ENCODE data around the gene GCLC. TPM values are rescaled to one million over a fixed set of nuclear protein-coding genes. Genes with fewer than 3 reads are reported as not detected.
A peak's percentile ranks its signal among the peaks of the same experiment; 100 is the strongest.

GCLC gene
- 37.0 TPM for total RNA-seq
- long read RNA-seq, transcript GCLC-215 (16 exons, 3,785 nt), result major isoform, 8 of 18 reads
- long read RNA-seq, partial matches to known transcripts, result 3 of 18 reads
- long read RNA-seq, other reads (novel, unspliced or antisense), result 4 of 18 reads

- DNase-seq, result peak; percentile 95
- H3K4me1 ChIP-seq, result peaks cover 38% of the 10 kb centered on the region
- no peaks in the 10 kb centered on the region for H3K36me3 ChIP-seq
- no peaks in the 10 kb centered on the region for H3K9me3 ChIP-seq
- H3K27ac ChIP-seq, result peak within 1 kb of the TSS; percentile 92
- intact Hi-C loops (cut with DNase I), result loop anchor here (10.0 kb wide), 1 partner anchor 110 kb away; no protein-coding TSS in a partner anchor
- peak within 1 kb of the TSS; percentile 68 for H3K4me3 ChIP-seq
- peak; percentile 82 to 88 for ATAC-seq
- H3K27me3 ChIP-seq (ENCODE audit: low read depth), result no peaks in the 10 kb centered on the region
- TF ChIP-seq CTCF (IDR thresholded peaks at IDR 0.05), result peak; percentile 64
These were observed at the start of gene GCLC for GRCh38 chr6:53544470-53545308. Gene GCLC, minus strand, starts transcription at chr6:53545101. Its CDS starts 456 bp downstream, at chr6:53544645.

GRCh38 chr6:53594596-53594995, 49.7 kb upstream of the GCLC start:
- Histone ChIP-seq H3K4me3 (no peak overlapping the region), H3K36me3 (no peaks in the 10 kb centered on the region), H3K9me3 (no peaks in the 10 kb centered on the region), H3K27ac (no peak overlapping the region), H3K4me1 (peaks cover 3% of the 10 kb centered on the region), H3K27me3 (ENCODE audit: low read depth) (no peaks in the 10 kb centered on the region)
- no peak for ATAC-seq
- intact Hi-C loops (cut with DNase I), result no loop called here
- DNase-seq, result no peak
- no peak for TF ChIP-seq CTCF (IDR thresholded peaks at IDR 0.05)

GRCh38 chr6:53593001-53593488, 48.1 kb upstream of the GCLC start:
- intact Hi-C loops (cut with DNase I), result no loop called here
- no peaks in the 10 kb centered on the region for H3K9me3 ChIP-seq
- no peak for TF ChIP-seq CTCF (IDR thresholded peaks at IDR 0.05)
- H3K36me3 ChIP-seq, result no peaks in the 10 kb centered on the region
- DNase-seq, result no peak
- H3K4me1 ChIP-seq, result peaks cover 3% of the 10 kb centered on the region
- H3K27me3 ChIP-seq (ENCODE audit: low read depth), result no peaks in the 10 kb centered on the region
- no peak overlapping the region for H3K27ac ChIP-seq
- no peak overlapping the region for H3K4me3 ChIP-seq
- peak; percentile 13 to 37 for ATAC-seq

- no peak overlapping the region for H3K4me3 ChIP-seq
- no peaks in the 10 kb centered on the region for H3K36me3 ChIP-seq
- no peaks in the 10 kb centered on the region for H3K27me3 ChIP-seq (ENCODE audit: low read depth)
- no peak for DNase-seq
- intact Hi-C loops (cut with DNase I), result no loop called here
- no peak for ATAC-seq
- no peaks in the 10 kb centered on the region for H3K9me3 ChIP-seq
- peaks cover 3% of the 10 kb centered on the region for H3K4me1 ChIP-seq
- no peak overlapping the region for H3K27ac ChIP-seq
- no peak for TF ChIP-seq CTCF (IDR thresholded peaks at IDR 0.05)
These were observed 47.0 kb upstream of the GCLC start for GRCh38 chr6:53591873-53592272.

GRCh38 chr6:53588816-53589509, 44.1 kb upstream of the GCLC start:
- DNase-seq (no peak), ATAC-seq (no peak)
- H3K9me3 ChIP-seq, result no peaks in the 10 kb centered on the region
- H3K36me3 ChIP-seq, result no peaks in the 10 kb centered on the region
- no peak overlapping the region for H3K4me3 ChIP-seq
- no peak overlapping the region for H3K27ac ChIP-seq
- intact Hi-C loops (cut with DNase I), result no loop called here
- peaks cover 3% of the 10 kb centered on the region for H3K4me1 ChIP-seq
- no peaks in the 10 kb centered on the region for H3K27me3 ChIP-seq (ENCODE audit: low read depth)
- TF ChIP-seq CTCF (IDR thresholded peaks at IDR 0.05), result no peak

Data from lower lobe of right lung (tissue), 2 donors.